Activated CD8-positive, alpha-beta memory T cell treated with anti-CD3 and anti-CD28 coated beads, Interleukin-2, amount 50 U/mL, for 48 hours (primary cell): ENCODE measurements around the gene GIMAP1.

Experiments
- DNase-seq: peaks from one replicate; pipeline ENCODE4 v3.0.0-alpha.2; 2020

Gene GIMAP1

GRCh38 chr7:150722431-150722931 lies 6.1 kb downstream of the GIMAP1 start:
- no peak for DNase-seq

DNA sequence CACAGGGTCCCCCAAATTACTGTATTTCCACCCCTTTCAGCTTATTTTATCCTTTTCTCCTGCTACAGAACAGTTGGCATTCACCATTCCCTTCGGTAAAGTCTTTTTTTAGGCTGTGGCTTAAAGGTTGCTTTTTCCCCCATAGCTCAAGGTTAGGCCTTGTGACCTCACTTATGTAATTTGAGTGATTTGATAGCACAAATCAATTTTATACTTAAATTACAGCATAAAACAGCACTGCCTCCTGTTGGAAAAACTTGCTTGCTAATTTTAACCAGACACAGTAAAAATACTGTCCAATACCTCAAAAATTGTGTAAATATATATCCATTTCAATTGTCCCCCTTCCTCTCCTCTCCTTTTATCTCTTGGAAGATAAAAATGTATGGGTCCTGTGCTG lies 7.1 kb downstream of the GIMAP1 start:
- no peak for DNase-seq

DNA sequence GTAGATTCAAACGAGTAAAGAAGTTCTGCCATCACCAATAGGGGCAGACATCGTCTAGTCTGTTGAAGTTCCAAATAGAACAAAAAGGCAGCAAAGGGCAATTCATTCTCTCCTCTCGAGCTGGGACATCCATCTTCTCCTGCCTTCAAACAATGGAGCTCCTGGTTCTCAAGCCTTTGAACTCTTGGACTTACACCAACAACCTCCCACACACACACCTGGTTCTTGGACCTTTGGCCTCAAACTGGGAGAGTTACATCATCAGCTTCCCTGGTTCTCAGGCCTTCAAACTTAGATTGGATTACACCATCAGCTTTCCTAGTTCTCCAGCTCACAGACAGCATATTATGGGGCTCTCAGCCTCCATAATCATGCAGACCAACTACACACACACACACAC lies 11.0 kb downstream of the GIMAP1 start:
- no peak for DNase-seq

DNA sequence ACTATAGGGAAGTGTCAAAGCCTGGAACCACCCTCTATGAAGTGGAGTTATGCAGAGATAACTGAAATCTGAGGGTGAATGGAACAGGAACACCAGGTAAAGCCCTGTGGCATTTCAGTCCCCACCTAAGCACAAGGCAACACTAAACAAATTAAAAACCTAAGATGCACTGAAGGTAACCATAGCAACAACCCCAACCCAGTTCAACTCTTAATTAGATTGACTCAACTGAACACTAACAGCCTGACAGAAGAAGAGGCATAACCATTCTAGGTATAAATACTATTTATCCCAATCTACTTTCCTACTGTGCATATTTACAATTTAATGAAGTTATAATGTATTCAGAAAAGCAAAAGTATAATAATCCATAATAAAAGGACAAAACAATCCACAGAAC lies 11.6 kb downstream of the GIMAP1 start:
- DNase-seq = no peak

DNA sequence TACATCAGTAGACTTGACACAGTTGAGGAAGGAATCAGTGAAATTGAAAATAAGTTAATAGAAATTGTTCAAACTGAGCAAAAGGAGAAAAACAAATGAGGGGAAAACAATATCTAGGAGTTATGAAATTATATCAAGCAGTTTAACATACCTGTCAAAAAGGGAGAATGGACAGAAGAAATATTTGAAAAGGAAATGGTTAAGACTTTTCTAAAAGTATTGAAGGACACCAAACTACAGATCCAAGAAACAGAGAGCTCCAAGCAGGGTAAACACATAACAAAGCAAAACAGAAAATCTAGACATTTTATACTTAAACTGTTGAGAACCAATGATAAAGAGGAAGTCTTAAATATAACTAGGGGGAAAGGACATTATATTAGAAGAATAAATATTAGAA lies 12.2 kb downstream of the GIMAP1 start:
- no peak for DNase-seq

DNA sequence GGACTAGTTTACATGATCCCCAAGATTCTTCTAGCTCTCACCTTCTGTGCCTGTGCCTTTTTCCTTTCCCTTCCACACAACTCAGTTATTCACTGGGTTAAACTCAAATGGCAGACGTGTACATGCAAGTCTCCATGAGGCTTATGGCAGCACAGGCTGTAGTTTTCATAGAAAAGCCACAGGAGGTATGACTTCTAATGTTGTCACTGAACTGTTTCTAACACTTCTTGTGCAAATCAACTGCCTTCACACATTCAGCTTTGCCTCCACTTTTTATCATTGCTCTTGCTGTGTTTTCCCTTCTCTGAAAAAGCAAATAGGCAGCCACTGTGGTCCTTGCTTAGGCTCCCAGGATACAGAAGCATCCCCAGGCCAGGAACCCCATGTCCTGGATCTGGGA lies 15.5 kb downstream of the GIMAP1 start:
- DNase-seq = no peak

DNA sequence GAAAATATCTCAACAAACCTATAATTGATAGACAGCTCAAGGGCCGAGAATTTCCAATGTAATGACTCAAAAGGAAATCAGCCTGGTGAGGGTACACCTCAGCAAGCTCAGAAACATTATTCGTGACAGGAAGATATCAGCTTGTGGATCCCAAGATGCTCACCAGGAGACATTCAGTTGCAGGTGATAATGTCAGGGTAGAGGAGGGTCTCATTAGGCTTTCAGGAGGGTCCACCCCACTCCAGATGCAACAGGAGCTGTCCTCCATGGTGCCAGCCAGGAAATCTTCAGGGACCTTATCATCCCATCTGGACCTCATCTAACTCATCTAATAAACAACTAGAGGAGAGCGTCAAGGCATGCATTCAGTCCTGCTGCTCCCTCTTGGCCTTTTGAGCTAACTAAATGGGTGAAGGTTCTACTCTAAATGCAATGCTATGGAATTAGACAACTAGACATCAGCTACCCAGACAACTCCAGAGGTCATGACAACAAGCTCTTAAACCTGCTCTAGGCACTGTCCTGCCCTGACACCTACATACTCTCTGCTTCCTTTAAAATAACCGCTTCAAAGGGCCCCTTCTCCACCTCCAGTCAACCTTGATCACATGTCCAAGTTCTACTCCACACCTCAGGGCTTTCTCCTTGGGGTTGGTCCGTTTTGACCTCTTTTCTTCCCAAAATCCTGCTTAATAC lies 16.5 kb downstream of the GIMAP1 start:
- DNase-seq = peak; percentile 61

DNA sequence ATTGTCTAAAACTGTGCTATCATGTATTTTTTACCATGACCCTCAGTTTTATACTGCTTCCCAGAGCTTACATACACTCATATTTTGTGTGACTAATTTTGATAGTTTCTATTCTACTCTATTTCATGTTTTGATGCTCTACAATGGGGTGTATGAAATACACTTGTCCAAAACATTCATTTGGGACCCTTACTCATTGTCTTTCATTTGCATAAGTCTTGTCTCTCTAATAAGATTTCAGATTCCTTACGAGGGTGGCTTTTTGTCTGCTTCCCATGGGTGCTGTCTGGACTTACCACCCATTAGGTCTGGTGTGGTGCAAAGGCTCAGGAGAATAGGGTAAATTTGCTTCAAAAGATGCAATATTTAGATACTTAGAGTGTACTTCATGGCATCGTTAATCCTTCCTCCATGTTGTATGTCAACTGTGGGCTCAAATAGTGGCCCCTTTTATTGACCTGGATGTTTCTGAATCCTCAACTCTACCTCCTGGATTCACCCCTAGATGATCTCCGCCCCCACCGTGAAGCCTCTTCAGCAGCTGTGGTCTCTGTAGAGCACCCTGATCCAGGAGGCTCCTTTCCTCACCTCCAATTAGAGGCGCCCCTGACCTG lies 17.2 kb downstream of the GIMAP1 start:
- no peak for DNase-seq

- no peak for DNase-seq
These were observed 17.8 kb downstream of the GIMAP1 start for GRCh38 chr7:150734254-150734653.

- DNase-seq = peak; percentile 45
These were observed 19.4 kb downstream of the GIMAP1 start for GRCh38 chr7:150735596-150736358.

DNA sequence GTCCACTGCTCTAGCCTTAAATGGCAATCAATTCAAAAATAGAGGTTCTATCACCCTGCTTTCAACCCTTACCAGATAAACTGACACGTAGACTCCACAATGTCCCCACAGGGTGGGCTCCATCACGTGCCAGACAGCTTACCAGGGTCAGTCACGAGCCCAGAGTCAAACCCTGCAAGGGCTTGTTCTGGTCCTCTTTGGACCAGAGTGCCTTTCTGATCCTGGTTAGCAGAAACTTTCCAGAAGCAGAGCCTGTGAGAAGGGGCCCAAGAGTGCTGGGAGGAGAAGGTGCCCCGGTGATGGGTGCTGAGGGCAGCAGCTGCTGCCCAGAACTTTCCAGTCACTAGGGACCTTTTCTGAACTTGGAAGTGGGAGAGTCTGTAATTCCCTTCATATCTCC lies 20.5 kb downstream of the GIMAP1 start:
- peak; percentile 67 for DNase-seq

DNA sequence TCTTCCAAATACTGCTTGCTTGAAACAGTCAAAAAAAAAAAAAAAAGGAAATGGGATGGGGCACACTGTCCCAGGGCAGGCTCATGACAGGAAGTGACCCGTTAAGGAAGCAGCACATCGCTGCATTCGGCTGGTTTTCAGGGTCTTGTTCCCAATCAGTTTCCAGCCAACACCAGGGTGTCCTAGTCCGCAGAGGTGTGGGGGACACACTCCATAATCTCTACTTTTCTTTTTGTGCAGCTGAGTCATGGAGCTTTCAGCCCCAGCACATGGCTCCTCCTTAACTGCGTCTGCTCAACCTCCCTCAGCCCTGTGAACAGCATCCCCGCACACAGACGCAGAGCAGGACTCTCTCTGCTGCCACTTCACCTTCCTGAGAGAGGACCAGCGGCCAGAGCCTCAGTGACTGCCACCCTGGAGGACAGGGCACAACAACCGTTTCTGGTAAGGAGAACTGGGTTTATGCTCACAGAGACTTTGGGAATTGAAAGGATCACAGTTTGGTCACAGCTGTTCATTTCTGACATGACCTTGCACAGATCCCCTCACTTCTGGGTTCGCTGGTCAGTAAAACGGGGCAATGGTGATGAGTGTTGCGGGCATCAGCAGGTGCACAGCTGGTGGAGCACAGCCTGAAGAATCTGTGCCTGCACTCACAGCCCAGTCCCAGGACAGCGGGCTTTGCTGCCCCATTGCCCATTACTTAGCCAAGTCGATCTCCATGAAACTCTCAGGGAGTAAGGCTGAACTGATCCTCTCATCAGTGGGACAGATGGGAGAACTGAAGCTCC lies 21.0 kb downstream of the GIMAP1 start, which contains the start of gene GIMAP5:
GIMAP5 (plus strand) TSS at position 154 of the 791 bp plus-strand sequence. CDS start 3,467 bp downstream, outside the sequence.
- peak; percentile 80 for DNase-seq

GRCh38 chr7:150738092-150738491 lies 21.7 kb downstream of the GIMAP1 start:
- DNase-seq = peak; percentile 54

- peak; percentile 57 for DNase-seq
These were observed 22.2 kb downstream of the GIMAP1 start for GRCh38 chr7:150738591-150739001.

DNA sequence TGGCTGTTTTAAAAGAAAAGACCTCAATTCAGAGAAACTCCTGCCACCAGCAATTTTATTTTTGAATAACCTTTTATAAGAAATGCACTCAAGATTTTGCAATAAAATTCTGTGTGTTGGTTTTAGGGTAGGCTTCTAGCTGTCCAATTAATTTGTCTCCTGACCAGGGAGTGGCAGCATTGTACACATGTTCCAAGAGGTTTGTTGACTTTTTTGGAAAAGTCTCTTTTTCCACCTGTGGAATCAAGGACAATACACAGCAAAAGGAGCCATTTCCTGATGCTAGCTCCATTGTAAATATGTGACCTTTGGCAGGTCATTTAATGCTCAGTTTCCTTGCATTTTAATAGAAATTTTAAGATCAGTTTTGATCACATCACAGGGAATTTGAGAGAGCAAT lies 22.6 kb downstream of the GIMAP1 start:
- DNase-seq = no peak

- peak; percentile 66 for DNase-seq
These were observed 23.6 kb downstream of the GIMAP1 start for GRCh38 chr7:150740053-150740452.

DNA sequence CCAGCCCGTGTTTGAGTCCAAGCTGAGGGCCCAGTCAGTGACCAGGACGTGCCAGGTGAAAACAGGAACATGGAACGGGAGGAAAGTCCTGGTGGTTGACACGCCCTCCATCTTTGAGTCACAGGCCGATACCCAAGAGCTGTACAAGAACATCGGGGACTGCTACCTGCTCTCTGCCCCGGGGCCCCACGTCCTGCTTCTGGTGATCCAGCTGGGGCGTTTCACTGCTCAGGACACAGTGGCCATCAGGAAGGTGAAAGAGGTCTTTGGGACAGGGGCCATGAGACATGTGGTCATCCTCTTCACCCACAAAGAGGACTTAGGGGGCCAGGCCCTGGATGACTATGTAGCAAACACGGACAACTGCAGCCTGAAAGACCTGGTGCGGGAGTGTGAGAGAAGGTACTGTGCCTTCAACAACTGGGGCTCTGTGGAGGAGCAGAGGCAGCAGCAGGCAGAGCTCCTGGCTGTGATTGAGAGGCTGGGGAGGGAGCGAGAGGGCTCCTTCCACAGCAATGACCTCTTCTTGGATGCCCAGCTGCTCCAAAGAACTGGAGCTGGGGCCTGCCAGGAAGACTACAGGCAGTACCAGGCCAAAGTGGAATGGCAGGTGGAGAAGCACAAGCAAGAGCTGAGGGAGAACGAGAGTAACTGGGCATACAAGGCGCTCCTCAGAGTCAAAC lies 26.0 kb downstream of the GIMAP1 start:
- DNase-seq = no peak

- no peak for DNase-seq
These were observed 27.7 kb downstream of the GIMAP1 start for GRCh38 chr7:150744041-150744656.

- peak; percentile 49 for DNase-seq
These were observed 28.7 kb downstream of the GIMAP1 start for GRCh38 chr7:150745086-150745485.

DNA sequence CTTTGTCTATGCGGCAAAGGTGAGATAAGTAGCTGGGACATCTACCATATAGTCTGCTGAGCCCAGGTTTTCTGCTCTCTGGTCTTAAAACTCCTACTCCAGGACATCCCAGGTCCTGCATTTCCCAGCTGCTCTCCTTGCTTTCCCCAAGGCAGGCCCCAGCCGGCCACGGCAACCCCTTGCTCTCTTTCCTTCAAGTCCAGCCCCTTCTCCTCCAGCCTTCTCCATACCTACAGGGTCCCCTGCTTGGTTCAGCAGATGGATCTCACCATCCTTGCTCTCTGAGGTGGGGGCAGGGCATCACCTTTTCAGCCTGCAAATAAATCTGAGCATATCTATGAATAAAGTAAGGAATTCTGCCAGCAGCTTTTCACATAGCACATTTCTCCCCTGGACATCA lies 29.5 kb downstream of the GIMAP1 start:
- no peak for DNase-seq

GRCh38 chr7:150746921-150747320 lies 30.5 kb downstream of the GIMAP1 start:
- DNase-seq = no peak

DNA sequence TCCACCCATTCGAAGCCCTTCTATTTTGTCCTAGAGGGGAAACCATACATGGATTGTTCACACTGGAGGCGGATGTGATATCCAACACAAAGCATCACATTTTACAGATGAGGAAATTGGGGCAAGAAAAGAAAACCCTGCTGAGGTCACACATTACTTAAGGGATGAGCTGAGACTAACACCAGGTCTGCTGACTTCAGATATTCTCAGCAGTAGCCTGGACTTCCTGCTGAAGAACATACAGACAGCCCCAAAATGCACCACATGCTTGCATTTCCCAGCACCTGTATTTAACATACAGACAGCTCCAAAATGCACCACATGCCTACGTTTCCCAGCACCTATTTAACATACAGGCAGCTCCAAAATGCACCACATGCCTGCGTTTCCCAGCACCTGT lies 32.0 kb downstream of the GIMAP1 start:
- DNase-seq = no peak
